Anterior cingulate cortex (tissue), 58 donors: Measurements from ENCODE around the gene CHTOP.
"Not testable (repeated sequence)": the region's sequence is repeated elsewhere in the genome, so short reads cannot be mapped to it uniquely, and the experiment has no call there.

Source experiments
- DNase-seq, 58 donors: peaks; one replicate each; lab custom pipeline; 2025; lab: John Stamatoyannopoulos, UW

The CHTOP gene

GRCh38 chr1:153652805-153653500 is 19.1 kb downstream of the CHTOP start:
- no peak for DNase-seq

- DNase-seq = no peak
Observed at GRCh38 chr1:153655333-153655732, 21.5 kb downstream of the CHTOP start.

GRCh38 chr1:153658400-153659174 is 24.7 kb downstream of the CHTOP start, which contains the start of gene SNAPIN:
SNAPIN (plus strand) TSS chr1:153658703; CDS start chr1:153658744, 41 bp downstream.
- peak; percentile 53 to 93 (median 86) for DNase-seq

GRCh38 chr1:153659175-153659534 is 25.3 kb downstream of the CHTOP start:
- no peak for DNase-seq

- DNase-seq = no peak
Observed at GRCh38 chr1:153659656-153660055, 25.8 kb downstream of the CHTOP start.

- DNase-seq = no peak
Observed at GRCh38 chr1:153661111-153661708, 27.3 kb downstream of the CHTOP start.

- DNase-seq = no peak
Observed at GRCh38 chr1:153662269-153662668, 28.4 kb downstream of the CHTOP start.

- no peak for DNase-seq
Observed at GRCh38 chr1:153663211-153663610, 29.3 kb downstream of the CHTOP start.

- no peak for DNase-seq
Observed at GRCh38 chr1:153667439-153667838, 33.6 kb downstream of the CHTOP start.

- DNase-seq = not testable (repeated sequence)
Observed at GRCh38 chr1:153668672-153669071, 34.8 kb downstream of the CHTOP start.

GRCh38 chr1:153669606-153670005 is 35.7 kb downstream of the CHTOP start:
- no peak for DNase-seq

GRCh38 chr1:153670257-153670858 is 36.5 kb downstream of the CHTOP start:
- DNase-seq = no peak

- peak; percentile 50 to 98 (median 91) for DNase-seq
Observed at GRCh38 chr1:153670859-153671627, 37.2 kb downstream of the CHTOP start, which contains the start of gene ILF2. ILF2 (minus strand) TSS chr1:153670993; CDS start chr1:153670922, 71 bp downstream.

- DNase-seq = peak in 8 of 58 donors; percentile 11 to 57 (median 24)
Observed at GRCh38 chr1:153671628-153672353, 37.9 kb downstream of the CHTOP start.

GRCh38 chr1:153673511-153673910 is 39.6 kb downstream of the CHTOP start:
- DNase-seq = no peak

GRCh38 chr1:153677718-153678518 is 44.1 kb downstream of the CHTOP start:
- DNase-seq = peak in 26 of 58 donors; percentile 1 to 40 (median 9)

GRCh38 chr1:153678519-153679336 is 44.9 kb downstream of the CHTOP start, which contains the start of gene NPR1:
NPR1 (plus strand) TSS chr1:153678688; CDS start chr1:153679109, 421 bp downstream.
- peak in 2 of 58 donors; percentile 6 for DNase-seq
